ENCODE data around the gene SH2D2A.

Gene SH2D2A

DNA sequence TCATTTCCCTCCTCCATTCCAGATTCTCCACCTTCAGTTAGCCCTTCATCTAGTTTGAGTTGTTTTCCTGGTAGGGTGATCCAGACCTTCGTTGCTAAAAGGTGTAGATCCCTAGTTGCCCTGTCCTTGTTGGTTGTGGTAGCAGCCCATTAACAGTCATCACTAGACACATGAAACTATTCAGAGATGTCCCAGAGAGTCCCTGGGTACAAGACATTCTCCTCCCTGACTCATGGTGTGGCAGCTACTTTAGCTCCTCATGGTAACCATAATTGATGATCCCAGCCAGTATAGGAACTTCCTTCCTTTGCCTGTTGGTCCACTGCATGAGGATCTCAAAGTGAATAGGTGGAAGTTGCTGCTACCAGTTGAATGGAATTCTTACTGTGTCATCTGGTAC is 6.0 kb upstream of the SH2D2A start:
- no peak for FAIRE-seq

- FAIRE-seq = no peak
These were observed 5.2 kb upstream of the SH2D2A start for GRCh38 chr1:156821801-156822200.

DNA sequence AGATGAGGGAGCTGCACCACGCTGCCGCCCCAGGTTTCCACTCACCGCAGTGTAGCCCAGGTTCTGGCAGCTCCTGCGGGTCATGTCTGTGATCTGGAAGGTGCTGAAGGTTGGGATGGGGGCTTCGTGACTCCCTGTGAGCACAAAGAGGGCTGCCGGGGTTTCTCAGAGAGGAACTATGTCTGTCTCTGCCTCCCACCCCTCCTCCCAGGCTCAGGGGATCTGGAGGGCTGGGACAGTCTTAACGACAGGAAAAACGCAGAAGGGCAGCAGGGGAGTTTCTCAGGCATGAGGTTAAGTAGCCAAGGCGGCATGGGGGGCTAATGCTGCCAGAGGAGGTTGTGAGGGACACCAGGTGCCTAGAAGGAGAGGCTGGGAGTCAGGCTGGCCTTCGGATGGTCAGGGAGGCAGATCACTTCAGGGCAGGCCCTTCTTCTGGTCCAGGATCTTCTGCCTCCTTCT is 656 bp downstream of the SH2D2A start:
- FAIRE-seq = no peak

DNA sequence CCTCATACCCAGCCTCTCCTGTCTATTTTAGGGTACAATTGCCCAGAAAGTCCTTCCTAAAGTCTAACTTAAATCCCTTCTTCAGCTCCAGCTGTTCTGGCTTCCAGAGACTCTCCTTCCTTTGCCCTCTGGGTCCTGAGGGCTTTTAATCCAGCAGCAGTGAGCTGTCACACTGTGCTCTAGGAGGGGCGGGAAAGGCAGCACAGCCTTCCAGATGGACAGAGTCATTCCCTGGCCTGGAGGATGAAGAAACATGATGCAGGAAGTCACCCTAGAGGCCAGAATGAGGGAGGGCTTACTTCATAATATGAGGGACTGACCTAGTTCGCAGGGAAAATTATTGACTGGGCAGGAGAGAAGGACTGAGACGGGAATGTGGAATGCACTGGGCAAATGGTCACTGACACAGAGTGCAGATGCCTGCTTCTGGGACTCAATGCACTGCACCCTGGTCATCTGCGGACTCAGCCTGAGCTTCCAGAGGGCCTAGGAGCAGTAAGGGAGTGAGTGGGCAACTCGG is 1.3 kb downstream of the SH2D2A start:
- no peak for FAIRE-seq

- FAIRE-seq = no peak
These were observed 1.9 kb downstream of the SH2D2A start for GRCh38 chr1:156814571-156815260.

DNA sequence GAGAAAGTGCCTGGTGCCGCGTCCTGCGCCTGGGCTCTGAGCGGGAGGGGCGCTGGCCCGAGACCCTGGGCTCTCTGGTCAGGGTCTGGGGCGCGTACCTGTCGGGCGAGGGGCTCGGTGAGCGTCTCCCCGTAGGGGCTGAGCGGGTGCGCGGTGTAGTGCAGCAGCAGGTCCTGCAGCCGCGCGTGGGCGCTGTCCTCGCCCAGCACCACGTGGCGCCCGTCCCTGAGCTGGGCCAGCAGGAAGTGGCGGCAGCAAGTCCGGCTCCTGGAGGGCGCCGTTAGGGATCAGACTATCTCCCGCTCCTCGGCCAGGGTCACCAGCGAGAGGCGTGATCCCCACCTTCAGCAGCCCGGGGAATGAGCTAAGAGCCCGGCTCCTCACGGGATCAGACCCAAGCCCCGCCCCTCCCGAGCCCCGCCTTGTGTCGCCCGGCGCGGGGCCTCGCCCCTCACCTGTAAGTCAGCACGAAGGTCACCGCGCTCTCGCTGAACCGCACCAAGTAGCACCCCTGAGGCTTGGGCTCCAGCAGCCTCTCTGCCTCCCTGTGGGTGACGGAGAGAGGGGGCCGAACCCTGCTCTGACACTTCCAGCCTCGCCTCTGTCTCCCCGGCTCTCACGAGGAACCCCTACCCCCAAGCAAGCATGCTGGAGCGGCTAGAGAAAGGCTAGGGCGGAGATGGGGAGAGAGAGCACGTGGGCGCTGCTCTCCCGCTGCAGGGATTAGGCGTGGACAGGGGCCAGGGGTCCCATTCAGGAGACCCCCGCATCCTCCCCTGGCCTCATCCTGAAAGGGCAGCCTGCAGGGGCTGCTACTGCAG is 2.7 kb downstream of the SH2D2A start:
- FAIRE-seq = no peak

- no peak for FAIRE-seq
These were observed 3.4 kb downstream of the SH2D2A start for GRCh38 chr1:156813298-156813697.

- no peak for FAIRE-seq
These were observed 4.2 kb downstream of the SH2D2A start for GRCh38 chr1:156812293-156812990.

GRCh38 chr1:156811168-156811567 is 5.5 kb downstream of the SH2D2A start:
- no peak for FAIRE-seq

DNA sequence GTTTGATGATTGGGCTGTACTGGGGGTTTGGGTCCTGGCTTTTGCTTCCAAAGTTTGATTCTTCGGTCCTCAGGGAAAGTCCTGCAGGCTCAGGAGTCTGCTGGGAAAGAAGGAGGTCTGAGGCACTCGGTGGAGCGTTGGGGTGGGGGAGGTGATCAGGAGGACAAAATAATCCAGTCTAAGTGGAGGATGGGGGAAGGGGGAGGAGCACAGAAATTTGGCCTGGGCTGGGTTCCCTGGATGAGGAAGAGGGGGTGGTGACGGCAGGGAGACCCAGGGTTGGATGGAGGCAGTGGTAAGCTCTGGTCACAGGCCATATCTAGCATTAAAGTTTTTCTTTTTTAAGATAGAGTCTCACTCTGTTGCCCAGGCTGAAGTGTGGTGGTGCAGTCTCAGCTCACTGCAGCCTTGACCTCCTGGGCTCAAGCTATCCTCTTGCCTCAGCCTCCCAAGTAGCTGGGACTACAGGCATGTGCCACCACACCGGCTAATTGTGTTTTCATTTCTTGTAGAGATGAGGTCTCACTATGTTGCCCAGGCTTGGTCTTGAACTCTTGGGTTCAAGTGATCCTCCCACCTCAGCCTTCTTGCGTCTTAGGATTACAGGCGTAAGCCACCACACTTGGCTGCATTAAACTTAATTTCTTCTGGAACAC is 6.8 kb downstream of the SH2D2A start:
- no peak for FAIRE-seq

DNA sequence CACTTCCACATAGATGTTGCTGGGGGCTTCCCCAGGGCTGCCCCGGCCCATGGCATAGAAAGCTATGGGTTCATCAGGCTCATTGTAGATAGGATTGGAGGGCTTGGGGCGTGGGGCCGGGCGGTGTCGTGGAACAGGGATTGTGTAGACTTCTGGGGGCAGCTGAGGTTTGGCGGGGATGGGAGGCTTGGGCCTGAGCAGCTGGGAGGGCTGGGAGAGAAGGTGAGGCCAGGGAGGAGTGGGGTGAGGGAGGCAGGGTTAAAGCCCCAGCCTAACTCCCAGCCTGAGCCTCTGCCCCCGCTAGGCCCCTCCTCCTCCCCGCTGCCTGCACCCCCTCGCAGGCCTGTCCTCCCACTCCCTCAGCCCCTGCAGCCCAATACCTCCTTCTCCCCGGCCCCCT is 7.4 kb downstream of the SH2D2A start:
- no peak for FAIRE-seq

DNA sequence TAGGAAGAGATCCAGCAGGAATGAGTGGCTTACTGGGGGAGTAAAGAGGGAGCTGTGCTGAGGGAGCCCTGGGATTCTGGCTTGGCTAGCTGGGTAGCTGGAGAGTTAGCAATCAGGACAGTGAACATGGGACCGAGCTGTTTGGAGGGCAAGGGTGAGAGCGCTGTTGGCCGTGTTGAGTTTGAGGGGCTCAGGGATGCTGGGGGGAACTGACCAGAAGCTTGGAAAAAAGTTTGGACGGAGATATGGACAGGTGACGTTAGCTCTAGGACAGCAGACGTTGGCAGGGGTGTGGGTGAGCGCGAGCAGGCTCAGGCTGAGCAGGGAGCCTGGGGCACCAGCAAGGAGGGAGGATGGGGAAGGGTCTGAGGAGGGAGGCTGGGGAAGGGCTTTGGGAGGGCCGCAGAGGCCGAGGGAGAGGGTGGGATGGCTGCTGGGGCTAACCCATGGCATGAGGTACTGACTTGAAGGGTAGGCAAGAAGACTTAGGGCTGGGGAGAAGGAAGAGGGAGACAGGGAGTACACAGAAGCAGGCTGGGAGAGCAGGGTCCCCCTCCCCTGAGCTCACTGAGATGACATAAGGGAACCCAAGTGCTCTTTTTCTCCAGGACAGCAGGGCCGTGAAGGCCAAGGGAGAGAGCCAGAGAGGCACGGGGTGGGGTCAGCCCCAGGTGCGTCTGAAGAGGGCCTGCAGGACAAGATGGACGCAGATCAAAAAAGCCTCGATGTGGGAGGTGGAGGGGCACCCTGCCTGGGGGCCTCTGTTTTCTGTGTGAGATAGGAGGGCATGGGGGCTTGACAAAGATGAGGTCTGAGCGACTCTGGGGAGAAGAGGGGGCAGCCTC is 8.2 kb downstream of the SH2D2A start:
- FAIRE-seq = no peak

- FAIRE-seq = no peak
These were observed 9.0 kb downstream of the SH2D2A start for GRCh38 chr1:156807627-156808026.

GRCh38 chr1:156806512-156807440 is 9.9 kb downstream of the SH2D2A start:
- FAIRE-seq = no peak

DNA sequence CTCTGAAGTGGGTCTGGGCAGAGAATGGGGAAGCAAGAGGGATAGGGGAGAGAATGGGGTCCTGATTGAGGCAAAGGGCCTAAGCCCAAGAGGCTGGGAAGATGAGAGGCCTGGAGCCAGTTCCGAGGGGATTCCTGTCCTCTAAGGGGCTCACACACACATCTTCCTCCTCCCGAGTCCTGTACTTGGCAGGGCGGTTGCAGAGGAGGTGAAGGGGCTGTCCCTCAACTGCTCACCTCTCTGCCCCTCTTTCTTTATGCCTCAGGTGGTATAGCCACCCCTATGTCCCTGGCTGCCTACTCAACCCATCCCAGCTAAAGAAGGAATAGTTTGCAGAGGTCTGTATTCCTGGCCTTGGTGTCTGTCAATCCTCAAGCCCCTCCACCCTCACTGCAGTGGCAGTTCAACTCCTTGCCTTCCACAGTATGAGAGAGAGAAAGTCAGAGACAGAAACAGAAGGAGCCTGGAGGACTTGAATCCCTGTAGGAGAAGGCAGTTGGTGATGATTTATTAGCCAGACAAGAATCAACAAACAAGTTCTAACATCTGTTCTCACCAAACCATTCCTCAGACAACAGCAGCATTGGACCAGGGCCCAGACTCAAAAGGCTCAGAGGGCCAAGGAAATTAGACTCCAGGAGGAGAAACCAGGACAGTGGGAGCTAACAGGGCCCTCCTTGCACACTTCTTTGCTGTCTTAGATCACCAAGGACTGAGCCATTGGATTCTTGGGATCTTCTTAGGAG is 10.7 kb downstream of the SH2D2A start:
- no peak for FAIRE-seq

DNA sequence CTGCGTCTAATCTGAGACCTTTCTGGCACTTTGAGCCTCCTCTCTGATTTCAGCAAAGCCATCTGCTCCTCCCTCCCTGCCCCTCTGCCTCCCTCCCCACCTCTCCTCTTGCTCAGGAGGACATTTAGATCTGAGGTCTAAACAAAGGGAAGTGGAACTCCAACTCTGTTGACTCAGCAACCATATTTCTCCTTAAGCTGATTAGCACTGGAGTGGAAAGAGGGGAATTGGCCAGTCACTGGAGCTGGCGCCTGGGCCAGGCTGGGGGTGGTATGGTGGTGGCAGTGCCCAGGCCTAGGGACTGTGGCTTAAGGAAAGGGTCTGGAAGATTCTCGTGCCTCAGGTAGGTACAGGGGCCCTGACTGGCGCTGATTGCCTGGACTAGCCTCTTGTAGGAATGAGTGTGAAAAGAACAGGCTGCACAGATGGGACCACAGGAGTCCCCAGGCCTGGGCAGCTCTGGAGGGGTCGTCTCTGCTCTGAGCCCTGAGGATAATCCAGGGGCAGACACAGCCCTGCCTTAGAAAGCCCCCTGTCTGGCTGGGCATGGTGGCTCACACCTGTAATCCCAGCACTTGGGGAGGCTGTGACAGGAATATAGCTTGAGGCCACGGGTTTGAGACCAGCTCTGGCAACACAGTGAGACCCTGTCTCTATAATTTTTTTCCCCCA is 11.9 kb downstream of the SH2D2A start:
- FAIRE-seq = no peak

DNA sequence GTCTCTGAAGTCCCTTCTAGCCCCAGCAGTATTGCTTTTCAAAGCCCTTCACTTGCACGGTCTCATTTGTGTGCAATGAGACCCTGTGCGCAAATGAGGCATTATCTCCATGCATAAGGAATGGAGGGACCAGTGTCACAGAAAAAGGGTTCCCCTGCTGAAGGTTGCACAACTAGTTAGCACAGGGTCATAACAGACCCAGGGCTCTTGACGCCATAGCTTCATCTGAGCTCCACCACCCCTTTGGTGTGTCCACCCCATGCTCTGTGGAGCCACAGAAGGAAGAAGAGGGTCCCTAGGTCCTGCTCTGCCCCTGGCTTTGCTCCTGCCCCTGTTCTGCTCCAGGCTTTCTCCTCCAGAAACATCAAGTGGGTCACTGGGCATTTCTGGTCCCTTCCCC is 12.6 kb downstream of the SH2D2A start:
- FAIRE-seq = no peak

- FAIRE-seq = no peak
These were observed 13.4 kb downstream of the SH2D2A start for GRCh38 chr1:156803086-156803851.

All from A204.1 (cell line).